ENCODE measurements around the gene TPD52L1. TPM values are rescaled to one million over a fixed set of nuclear protein-coding genes. Genes with fewer than 3 reads are reported as not detected.

TPD52L1 gene
- total RNA-seq, 1 donor from 2014 or later, result 164 TPM

- DNase-seq (ENCODE audit: low read depth) (no peak), FAIRE-seq (no peak)
- Histone ChIP-seq H3K36me3 (ENCODE audit: control insufficient read depth, insufficient read depth, low read length) (peaks cover 7% of the 10 kb centered on the region), H3K4me3 (ENCODE audit: low read depth, low read length) (no peak overlapping the region), H3K27me3 (ENCODE audit: control insufficient read depth, insufficient read depth, low read length) (no peaks in the 10 kb centered on the region)
- TF ChIP-seq CTCF (IDR thresholded peaks at IDR 0.05; ENCODE audit: insufficient read depth, low read length, severe bottlenecking), result no peak
These were observed 142.9 kb downstream of the TPD52L1 start for GRCh38 chr6:125296471-125296870.

- H3K27me3 ChIP-seq (ENCODE audit: control insufficient read depth, insufficient read depth, low read length), result no peaks in the 10 kb centered on the region
- H3K4me3 ChIP-seq (ENCODE audit: low read depth, low read length), result no peak overlapping the region
- no peak for FAIRE-seq
- DNase-seq (ENCODE audit: low read depth), result no peak
- no peak for TF ChIP-seq CTCF (IDR thresholded peaks at IDR 0.05; ENCODE audit: insufficient read depth, low read length, severe bottlenecking)
- peaks cover 2% of the 10 kb centered on the region for H3K36me3 ChIP-seq (ENCODE audit: control insufficient read depth, insufficient read depth, low read length)
These were observed 145.7 kb downstream of the TPD52L1 start for GRCh38 chr6:125299257-125299656.

DNA sequence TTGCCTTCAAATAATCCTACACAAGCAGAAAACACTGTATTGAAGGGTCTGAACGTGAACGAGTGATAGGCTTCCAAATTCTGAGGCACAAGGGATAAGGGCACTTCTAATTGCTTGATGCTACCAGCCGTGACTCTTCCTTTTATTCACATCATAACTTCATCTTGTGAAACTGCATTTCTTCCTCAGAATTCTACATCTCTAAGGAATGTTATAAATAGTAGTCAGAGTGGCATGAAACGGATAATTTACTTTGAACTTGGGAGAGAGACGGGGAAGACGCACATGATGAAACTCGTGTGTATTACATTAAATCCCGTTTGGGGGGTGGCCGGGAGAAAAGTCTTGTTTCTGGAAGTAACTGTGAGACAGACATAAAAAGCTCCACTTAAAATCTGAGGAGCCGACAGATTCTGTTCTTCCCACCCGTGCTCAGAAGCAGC is 147.4 kb downstream of the TPD52L1 start:
- FAIRE-seq (no peak), DNase-seq (ENCODE audit: low read depth) (peak; percentile 13)
- no peaks in the 10 kb centered on the region for H3K27me3 ChIP-seq (ENCODE audit: control insufficient read depth, insufficient read depth, low read length)
- TF ChIP-seq CTCF (IDR thresholded peaks at IDR 0.05; ENCODE audit: insufficient read depth, low read length, severe bottlenecking), result no peak
- H3K36me3 ChIP-seq (ENCODE audit: control insufficient read depth, insufficient read depth, low read length), result peaks cover 2% of the 10 kb centered on the region
- H3K4me3 ChIP-seq (ENCODE audit: low read depth, low read length), result peak overlapping the region; percentile 86

GRCh38 chr6:125301435-125302391 is 148.1 kb downstream of the TPD52L1 start, which contains the start of gene HDDC2:
TSS of gene HDDC2 (minus strand) at chr6:125301967. CDS start at chr6:125301932, 35 bp downstream.
- Histone ChIP-seq H3K36me3 (ENCODE audit: control insufficient read depth, insufficient read depth, low read length) (peaks cover 2% of the 10 kb centered on the region), H3K27me3 (ENCODE audit: control insufficient read depth, insufficient read depth, low read length) (no peaks in the 10 kb centered on the region), H3K4me3 (ENCODE audit: low read depth, low read length) (peak within 1 kb of the TSS; percentile 86)
- DNase-seq (ENCODE audit: low read depth) (peak; percentile 37), FAIRE-seq (no peak)
- TF ChIP-seq CTCF (IDR thresholded peaks at IDR 0.05; ENCODE audit: insufficient read depth, low read length, severe bottlenecking), result no peak

GRCh38 chr6:125302840-125303511 is 149.4 kb downstream of the TPD52L1 start:
- TF ChIP-seq CTCF (IDR thresholded peaks at IDR 0.05; ENCODE audit: insufficient read depth, low read length, severe bottlenecking), result no peak
- Histone ChIP-seq H3K27me3 (ENCODE audit: control insufficient read depth, insufficient read depth, low read length) (no peaks in the 10 kb centered on the region), H3K36me3 (ENCODE audit: control insufficient read depth, insufficient read depth, low read length) (peaks cover 2% of the 10 kb centered on the region), H3K4me3 (ENCODE audit: low read depth, low read length) (no peak overlapping the region)
- no peak for FAIRE-seq
- no peak for DNase-seq (ENCODE audit: low read depth)
